Activated CD4-positive, alpha-beta T cell treated with anti-CD3 and anti-CD28 coated beads, Interleukin-2, Interleukin-6, amounts not matched to agents 100 ng/mL and 50 ng/mL, durations not matched to agents 16 hours and 8 hours (primary cell): ENCODE results near the gene ABHD16A.

Source experiments
- DNase-seq: peaks from one replicate; pipeline ENCODE4 v3.0.0-alpha.2; 2020

ABHD16A gene

DNA sequence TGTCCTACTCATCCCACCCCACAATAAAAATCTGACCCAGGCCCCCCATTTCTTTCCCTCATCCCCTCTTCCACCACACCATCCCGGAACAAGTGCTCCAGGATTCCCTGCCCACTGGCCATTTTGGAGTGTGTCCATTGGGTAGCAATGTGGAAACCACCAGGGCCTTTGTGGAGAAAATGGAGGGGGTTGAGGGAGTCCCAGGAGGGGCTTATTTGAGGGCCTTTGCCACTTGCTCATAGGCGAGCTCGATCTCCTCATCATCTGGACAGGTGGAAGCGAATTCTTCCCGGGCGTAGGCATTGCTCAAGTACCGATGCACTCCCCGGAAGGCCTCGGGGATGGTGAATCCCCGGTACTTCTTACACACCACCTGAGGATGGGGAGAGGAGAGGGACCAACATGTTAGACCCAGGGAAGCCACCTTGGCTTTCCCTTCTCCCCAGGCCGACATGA is 27.5 kb upstream of the ABHD16A start:
- DNase-seq, result no peak

DNA sequence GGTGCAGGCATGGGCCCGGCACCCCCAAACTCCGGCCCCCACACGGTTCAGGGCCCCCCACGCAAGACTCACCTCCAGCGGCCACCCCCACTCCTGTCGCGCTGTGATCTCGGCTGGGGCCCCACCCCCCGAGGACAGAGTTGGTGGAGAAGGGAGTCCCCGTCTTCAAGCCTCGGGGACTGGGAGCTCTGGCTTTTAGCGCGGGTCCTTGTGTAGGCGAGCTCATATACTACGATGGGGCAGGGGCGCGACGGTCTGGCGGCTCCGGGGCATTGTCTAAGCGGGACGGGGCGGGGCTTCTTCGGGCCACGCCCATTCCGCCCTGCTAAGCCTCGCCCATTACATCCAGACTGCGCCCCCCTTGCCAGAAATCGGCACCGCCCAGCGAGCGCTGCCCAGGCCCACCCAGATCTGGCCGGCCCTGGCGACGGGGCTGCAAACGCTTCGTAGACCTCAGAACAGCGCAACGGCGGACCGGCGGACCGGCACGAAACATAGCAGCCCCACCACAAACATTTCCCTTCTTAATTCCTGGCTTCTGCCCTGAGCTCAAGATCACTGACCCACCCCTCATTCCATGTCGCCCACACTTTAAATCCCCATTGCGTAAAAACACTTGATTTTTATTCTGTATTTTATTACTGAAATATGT is 27.0 kb upstream of the ABHD16A start:
- DNase-seq, result peak; percentile 77

DNA sequence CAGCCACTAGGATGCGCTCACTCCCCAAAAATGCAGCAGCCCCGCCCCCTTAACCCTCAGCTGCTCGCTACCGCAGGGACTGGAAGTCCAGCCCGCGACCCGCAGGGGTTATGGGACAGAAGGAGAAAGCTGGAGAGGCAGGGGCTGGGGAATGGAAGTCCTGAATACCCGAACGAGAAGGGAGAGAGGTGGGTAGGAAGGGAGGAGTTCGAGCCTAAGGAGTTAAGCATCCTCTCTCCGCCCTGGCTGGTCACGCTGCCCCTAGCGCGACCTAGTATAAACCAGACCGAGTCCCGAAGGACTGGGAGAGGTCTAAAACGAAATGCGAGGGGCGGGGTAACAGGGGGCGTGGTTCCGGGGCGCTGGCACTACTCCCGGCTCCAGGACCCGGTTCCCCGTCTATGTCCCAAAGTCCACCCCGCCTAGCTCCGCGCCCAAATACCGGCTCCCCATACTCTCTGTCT is 26.4 kb upstream of the ABHD16A start:
- peak; percentile 88 for DNase-seq

DNA sequence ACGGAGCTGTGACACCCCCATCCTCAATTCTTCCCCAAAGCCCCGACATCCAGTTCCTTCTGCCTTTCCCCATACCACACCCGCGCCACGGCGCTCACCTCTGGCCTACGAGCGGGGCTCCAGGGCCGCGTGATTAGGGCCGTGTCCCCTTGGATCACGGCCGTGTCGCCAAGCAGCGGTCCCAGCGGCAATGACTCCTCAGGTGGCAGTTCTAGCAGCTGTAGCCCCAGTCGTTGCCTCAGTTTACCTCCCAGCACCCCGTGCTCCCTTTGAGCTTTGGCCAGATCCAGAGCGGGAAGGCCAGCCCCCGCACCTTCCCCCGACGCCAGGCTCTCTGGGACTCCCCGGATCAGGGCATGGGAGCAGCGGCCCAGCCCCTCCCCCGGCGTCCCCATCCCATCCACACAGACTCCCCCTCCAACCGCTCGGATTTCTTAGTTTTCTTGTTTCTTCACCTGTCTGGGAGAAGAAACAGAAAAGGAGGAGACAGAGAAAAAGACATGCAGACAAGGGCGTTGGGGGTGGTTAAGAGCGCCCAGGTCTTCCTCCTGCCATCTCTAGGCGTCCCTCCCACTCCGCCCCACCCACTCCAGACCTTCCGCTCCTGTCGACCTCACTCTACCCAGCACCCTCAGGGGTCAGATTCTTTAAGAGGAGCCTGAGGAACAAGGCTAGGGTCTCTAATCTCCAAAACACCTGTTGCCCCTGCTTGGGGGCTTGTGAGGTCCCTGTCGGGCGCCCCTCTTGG is 25.8 kb upstream of the ABHD16A start, which contains the start of gene DDAH2:
TSS of gene DDAH2 (minus strand) at position 533 of the 748 bp plus-strand sequence. CDS start at position 395, 138 bp downstream.
- no peak for DNase-seq

- DNase-seq, result no peak
Observed at GRCh38 chr6:31727717-31728671, 24.9 kb upstream of the ABHD16A start.

GRCh38 chr6:31727034-31727716 is 24.1 kb upstream of the ABHD16A start:
- no peak for DNase-seq

- no peak for DNase-seq
Observed at GRCh38 chr6:31725502-31726350, 22.6 kb upstream of the ABHD16A start.

- DNase-seq, result no peak
Observed at GRCh38 chr6:31723980-31724691, 21.0 kb upstream of the ABHD16A start.

GRCh38 chr6:31723245-31723979 is 20.3 kb upstream of the ABHD16A start, which contains the start of gene MPIG6B:
Gene MPIG6B, plus strand, starts transcription at chr6:31723373. Its CDS starts 11 bp downstream, at chr6:31723384.
- no peak for DNase-seq

GRCh38 chr6:31722173-31722572 is 19.0 kb upstream of the ABHD16A start:
- DNase-seq, result no peak

DNA sequence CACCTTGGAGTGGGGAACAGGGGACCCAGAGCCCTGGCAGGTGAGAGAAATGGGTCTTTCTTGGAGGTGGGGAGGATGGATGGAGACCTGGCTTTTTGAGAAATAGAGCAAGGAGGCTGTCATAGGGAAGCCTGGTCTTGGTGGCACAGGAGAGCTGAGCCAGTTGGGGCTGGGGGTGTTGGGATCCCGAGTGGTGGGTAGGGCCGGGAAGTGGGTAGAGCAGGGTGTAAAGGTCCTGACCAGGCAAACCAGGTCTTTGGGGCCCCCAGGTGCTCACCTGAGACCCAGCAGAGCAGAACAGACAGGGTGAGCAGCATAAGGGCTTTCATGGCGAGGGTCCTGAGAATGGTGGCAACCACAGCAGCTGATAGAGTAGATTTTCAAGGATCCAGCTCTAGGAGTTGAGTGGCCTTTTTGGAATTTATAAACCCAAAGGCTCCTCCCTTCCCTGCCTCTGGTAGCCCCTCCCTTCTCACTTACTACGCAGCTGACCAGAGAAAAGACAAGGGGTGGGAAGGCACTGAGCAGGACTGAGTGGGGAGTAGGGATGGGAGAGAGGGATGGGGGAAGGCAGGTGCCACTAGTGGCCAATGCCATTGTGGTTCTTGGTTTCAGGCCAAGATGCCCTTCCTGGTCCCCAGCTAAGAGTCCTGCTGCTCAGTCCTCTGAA is 18.4 kb upstream of the ABHD16A start, which contains the start of gene LY6G6C:
TSS of gene LY6G6C (minus strand) at position 396 of the 670 bp plus-strand sequence. CDS start at position 329, 67 bp downstream.
- DNase-seq, result no peak

DNA sequence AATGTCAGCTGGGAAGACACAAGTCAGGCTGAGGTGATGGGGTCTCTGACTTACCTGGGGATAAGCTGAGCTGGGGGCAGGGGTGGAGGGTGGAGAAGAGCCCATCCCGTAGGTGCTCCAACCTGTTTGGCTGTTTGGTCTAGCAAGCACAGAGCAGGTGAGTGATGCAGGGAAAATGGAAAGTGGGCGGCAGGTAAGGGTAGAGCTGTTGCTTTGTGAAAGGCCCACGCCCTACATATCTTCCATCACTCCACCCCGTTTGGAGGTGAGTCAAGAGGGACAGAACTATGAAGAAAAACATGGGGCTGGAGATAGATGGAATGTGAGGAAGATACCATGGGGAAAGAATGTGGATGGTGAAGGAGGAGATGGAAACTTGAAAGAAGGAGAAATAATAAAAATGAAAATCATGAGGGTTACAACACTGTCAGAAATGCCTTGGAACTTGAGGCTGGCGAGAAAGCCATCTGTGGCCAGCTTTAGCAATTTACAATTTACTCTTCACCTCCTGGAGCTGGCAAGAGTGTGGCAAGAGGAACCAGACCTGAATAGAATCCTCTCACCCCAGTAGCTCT is 17.2 kb upstream of the ABHD16A start:
- DNase-seq, result no peak

DNA sequence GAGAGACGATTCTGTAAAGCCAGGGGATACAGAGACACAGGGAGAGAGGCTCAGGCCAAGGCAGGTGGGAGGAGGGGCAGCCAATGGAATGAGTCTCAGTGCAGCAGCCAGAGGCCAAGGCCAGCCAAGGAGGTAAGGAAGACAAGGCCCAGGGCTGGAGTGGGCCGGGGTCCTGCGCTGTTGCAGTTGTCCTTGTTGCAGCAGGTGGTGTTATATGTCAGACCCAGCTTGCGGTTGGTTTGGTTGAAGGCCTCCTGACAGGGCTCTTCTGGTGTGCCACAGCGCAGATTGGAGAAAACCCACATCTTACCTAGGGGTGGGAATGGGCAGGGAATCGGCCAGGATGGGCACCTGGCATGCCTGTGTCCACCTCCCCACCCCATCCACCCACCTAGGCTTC is 15.9 kb upstream of the ABHD16A start:
- DNase-seq, result no peak

GRCh38 chr6:31718265-31718664 is 15.1 kb upstream of the ABHD16A start:
- no peak for DNase-seq

DNA sequence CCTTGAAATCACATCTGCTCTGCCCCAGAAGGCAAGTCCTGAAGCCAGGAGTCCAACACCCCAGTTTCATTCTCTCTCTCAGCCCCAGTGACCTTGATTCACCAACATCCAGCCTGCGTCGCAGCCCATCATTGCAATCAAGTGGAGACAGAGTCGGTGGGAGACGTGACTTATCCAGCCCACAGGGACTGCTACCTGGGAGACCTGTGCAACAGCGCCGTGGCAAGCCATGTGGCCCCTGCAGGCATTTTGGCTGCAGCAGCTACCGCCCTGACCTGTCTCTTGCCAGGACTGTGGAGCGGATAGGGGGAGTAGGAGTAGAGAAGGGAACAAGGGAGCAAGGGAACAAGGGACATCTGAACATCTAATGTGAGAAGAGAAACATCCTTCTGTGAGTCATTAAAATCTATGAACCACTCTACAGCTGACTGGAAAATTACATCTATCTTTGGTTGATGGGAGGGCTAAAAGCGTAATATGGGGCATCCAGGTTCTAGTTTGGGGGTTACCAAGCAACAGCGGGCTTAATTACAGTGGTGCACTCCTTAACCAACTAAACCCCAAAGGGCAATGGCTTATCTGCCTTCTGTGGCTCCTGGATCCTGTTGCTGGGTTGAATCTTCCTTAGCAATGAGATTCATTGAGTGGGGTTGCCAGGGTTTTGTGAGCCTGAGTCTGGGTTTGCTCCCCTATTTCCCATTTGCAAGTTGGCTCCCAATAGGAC is 14.5 kb upstream of the ABHD16A start:
- no peak for DNase-seq

DNA sequence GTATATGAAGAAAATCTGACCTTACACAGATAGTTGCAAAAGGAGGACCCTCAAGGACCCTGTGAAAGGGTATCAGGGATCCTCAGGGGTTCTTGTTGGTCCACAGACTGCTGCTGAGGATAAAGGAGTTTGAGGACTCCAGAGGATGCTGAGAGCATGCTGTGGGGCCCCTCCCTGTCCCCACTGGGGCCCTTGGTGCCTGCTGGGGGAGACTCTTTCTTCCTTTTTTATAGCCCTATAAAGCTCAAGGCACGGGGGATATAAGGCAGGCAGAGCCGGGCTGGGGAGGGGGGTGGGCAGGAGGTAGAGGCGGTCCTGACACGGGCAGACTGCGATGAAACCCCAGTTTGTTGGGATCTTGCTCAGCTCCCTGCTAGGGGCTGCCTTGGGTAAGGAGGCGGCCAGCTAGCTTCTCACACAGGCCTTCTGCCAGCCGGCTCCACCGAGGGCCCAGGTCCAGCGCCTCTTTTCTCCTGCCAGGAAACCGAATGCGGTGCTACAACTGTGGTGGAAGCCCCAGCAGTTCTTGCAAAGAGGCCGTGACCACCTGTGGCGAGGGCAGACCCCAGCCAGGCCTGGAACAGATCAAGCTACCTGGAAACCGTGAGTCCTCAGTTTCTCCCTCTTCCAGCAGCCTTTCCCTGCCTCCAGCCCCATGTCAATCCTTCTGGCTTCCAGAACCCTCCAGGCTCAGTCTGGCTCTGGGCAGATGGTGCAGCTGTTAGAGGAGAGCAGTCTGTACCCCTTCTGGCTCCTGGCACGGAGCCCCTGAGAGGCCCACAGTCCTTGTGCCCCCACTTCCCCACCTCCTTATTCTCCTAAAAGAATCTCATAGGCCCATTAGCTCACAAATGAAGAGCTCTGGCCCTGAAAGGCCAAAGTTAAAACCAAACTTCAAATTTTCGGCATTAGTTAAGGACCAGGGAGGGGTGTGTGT is 12.2 kb upstream of the ABHD16A start, which contains the start of gene LY6G6D:
TSS of gene LY6G6D (plus strand) at position 327 of the 937 bp plus-strand sequence. CDS start at position 335, 8 bp downstream.
- DNase-seq, result no peak
